Glutamatergic neuron (in vitro differentiated cells): ENCODE results near the gene KCNK15. TPM values are rescaled to one million over a fixed set of nuclear protein-coding genes. Genes with fewer than 3 reads are reported as not detected.

Experiments
- DNase-seq: peaks from one replicate; pipeline ENCODE4 v3.0.0; 2022
- H3K27ac Mint-ChIP-seq: one replicate; pipeline ENCODE4 v1.8.0; 2020; ENCODE audit warnings: mild to moderate bottlenecking, mixed read lengths, inconsistent platforms; ENCODE audit not compliant: unreplicated experiment
- H3K27me3 Mint-ChIP-seq: one replicate; pipeline ENCODE4 v1.8.0; 2020; ENCODE audit warnings: mild to moderate bottlenecking, moderate library complexity, mixed read lengths, inconsistent platforms; ENCODE audit not compliant: unreplicated experiment
- H3K36me3 Mint-ChIP-seq: one replicate; pipeline ENCODE4 v1.8.0; 2020; ENCODE audit warnings: mild to moderate bottlenecking, mixed read lengths, inconsistent platforms; ENCODE audit not compliant: unreplicated experiment
- H3K4me1 Mint-ChIP-seq: one replicate; pipeline ENCODE4 v1.8.0; 2020; ENCODE audit warnings: mild to moderate bottlenecking, low read depth, mixed read lengths, inconsistent platforms; ENCODE audit not compliant: unreplicated experiment
- H3K4me3 Mint-ChIP-seq: one replicate; pipeline ENCODE4 v1.8.0; 2020; ENCODE audit warnings: mild to moderate bottlenecking, mixed read lengths, inconsistent platforms; ENCODE audit not compliant: unreplicated experiment
- H3K9me3 Mint-ChIP-seq: one replicate; pipeline ENCODE4 v1.8.0; 2020; ENCODE audit warnings: mild to moderate bottlenecking, moderate library complexity, mixed read lengths, inconsistent platforms; ENCODE audit not compliant: unreplicated experiment
- CTCF ChIP-seq: fragments of 200-600 bp; sonication (generic); IDR thresholded peaks from one replicate; pipeline ENCODE4 v1.5.0; 2021; ENCODE audit not compliant: partially characterized antibody, unreplicated experiment
- total RNA-seq: library from RNA; stranded (reverse); fragmentation: NEBNext Ultra II Directional; extraction: Animal tissue kit (Norgen Biotek cat#: 25700); gene quantifications from one replicate; pipeline ENCODE4 v1.2.1, GENCODE V29; 2021; ENCODE audit not compliant: unreplicated experiment

Gene KCNK15
- total RNA-seq, 1 donor from 2014 or later: 0.22 TPM

GRCh38 chr20:44703956-44704488 lies 41.6 kb upstream of the KCNK15 start:
- DNase-seq: no peak
- Mint-ChIP-seq H3K9me3 (peaks cover 15% of the 10 kb centered on the region), H3K4me1 (peaks cover 43% of the 10 kb centered on the region), H3K27me3 (peaks cover 9% of the 10 kb centered on the region), H3K27ac (no peak overlapping the region), H3K36me3 (no peaks in the 10 kb centered on the region), H3K4me3 (no peak overlapping the region)
- TF ChIP-seq CTCF: no peak

GRCh38 chr20:44704551-44704971 lies 41.1 kb upstream of the KCNK15 start:
- H3K36me3 Mint-ChIP-seq: no peaks in the 10 kb centered on the region

GRCh38 chr20:44705364-44706094 lies 40.1 kb upstream of the KCNK15 start:
- Mint-ChIP-seq H3K27ac (peak overlapping the region; percentile 23), H3K4me3 (peak overlapping the region; percentile 25), H3K36me3 (no peaks in the 10 kb centered on the region), H3K4me1 (peaks cover 38% of the 10 kb centered on the region), H3K9me3 (peaks cover 9% of the 10 kb centered on the region), H3K27me3 (peaks cover 7% of the 10 kb centered on the region)
- TF ChIP-seq CTCF: no peak
- no peak for DNase-seq

More at GRCh38 chr20:44704551-44704971, 41.1 kb upstream of the KCNK15 start:
- H3K27ac Mint-ChIP-seq: no peak overlapping the region
- DNase-seq: no peak
- no peak for TF ChIP-seq CTCF
- peaks cover 15% of the 10 kb centered on the region for H3K9me3 Mint-ChIP-seq
- H3K4me1 Mint-ChIP-seq: peaks cover 43% of the 10 kb centered on the region
- peaks cover 9% of the 10 kb centered on the region for H3K27me3 Mint-ChIP-seq
- no peak overlapping the region for H3K4me3 Mint-ChIP-seq

GRCh38 chr20:44706301-44707017 lies 39.2 kb upstream of the KCNK15 start:
- no peak for TF ChIP-seq CTCF
- peak; percentile 32 for DNase-seq
- peaks cover 5% of the 10 kb centered on the region for H3K9me3 Mint-ChIP-seq
- peaks cover 29% of the 10 kb centered on the region for H3K4me1 Mint-ChIP-seq
- peaks cover 6% of the 10 kb centered on the region for H3K27me3 Mint-ChIP-seq
- peak overlapping the region; percentile 27 for H3K4me3 Mint-ChIP-seq
- H3K36me3 Mint-ChIP-seq: no peaks in the 10 kb centered on the region
- peak overlapping the region; percentile 89 for H3K27ac Mint-ChIP-seq

GRCh38 chr20:44707018-44707579 lies 38.6 kb upstream of the KCNK15 start:
- H3K27ac Mint-ChIP-seq: peak overlapping the region; percentile 89
- H3K4me3 Mint-ChIP-seq: peak overlapping the region; percentile 27
- H3K4me1 Mint-ChIP-seq: peaks cover 27% of the 10 kb centered on the region
- H3K9me3 Mint-ChIP-seq: peaks cover 3% of the 10 kb centered on the region
- DNase-seq: no peak
- no peaks in the 10 kb centered on the region for H3K36me3 Mint-ChIP-seq
- H3K27me3 Mint-ChIP-seq: peaks cover 6% of the 10 kb centered on the region
- TF ChIP-seq CTCF: no peak
